ENCODE measurements around the gene SPATA24. TPM values are rescaled to one million over a fixed set of nuclear protein-coding genes. Genes with fewer than 3 reads are reported as not detected.

SPATA24 gene
- total and polyA plus RNA-seq, 12 donors = 4.6 to 124 (median 10.3) TPM

DNA sequence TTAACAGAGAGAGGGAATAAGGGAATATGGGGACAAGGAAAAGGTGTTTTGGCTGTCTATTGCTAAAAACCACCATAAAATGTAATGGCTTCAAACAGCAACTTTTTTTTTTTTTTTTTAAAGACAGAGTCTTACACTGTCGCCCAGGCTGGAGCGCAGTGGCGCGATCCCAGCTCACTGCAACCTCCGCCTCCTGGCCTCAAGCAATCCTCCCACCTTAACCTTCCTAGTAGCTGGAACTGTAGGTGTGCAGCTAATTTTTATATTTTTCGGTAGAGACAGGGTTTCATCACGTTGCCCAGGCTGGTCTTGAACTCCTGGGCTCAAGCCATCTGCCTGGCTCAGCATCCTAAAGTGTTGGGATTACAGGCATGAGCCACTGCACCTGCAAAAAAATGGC, 4.3 kb upstream of the SPATA24 start:
- H3K36me3 ChIP-seq (replicated peaks in 1 of 2) = no peaks in the 10 kb centered on the region
- intact Hi-C loops (cut with DNase I) = no loop called here
- no peak for TF ChIP-seq POLR2A (IDR thresholded peaks at IDR 0.05)
- TF ChIP-seq, protein P1, sequence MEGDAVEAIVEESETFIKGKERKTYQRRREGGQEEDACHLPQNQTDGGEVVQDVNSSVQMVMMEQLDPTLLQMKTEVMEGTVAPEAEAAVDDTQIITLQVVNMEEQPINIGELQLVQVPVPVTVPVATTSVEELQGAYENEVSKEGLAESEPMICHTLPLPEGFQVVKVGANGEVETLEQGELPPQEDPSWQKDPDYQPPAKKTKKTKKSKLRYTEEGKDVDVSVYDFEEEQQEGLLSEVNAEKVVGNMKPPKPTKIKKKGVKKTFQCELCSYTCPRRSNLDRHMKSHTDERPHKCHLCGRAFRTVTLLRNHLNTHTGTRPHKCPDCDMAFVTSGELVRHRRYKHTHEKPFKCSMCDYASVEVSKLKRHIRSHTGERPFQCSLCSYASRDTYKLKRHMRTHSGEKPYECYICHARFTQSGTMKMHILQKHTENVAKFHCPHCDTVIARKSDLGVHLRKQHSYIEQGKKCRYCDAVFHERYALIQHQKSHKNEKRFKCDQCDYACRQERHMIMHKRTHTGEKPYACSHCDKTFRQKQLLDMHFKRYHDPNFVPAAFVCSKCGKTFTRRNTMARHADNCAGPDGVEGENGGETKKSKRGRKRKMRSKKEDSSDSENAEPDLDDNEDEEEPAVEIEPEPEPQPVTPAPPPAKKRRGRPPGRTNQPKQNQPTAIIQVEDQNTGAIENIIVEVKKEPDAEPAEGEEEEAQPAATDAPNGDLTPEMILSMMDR (IDR thresholded peaks at IDR 0.05) = no peak
- H3K4me1 ChIP-seq (replicated peaks in 1 of 2) = peaks cover 4 to 10% of the 10 kb centered on the region in 2 donors
- DNase-seq = peak in 1 of 7 donors; percentile 4
- no peak overlapping the region for H3K4me3 ChIP-seq
- no peaks in the 10 kb centered on the region for H3K27me3 ChIP-seq
- WGBS, 4 donors = 90 to 94% (median 90%) methylated on average over 7 of the region's 7 CpGs
- no peaks in the 10 kb centered on the region for H3K9me3 ChIP-seq (replicated peaks in 1 of 3)
- H3K27ac ChIP-seq = no peak overlapping the region

DNA sequence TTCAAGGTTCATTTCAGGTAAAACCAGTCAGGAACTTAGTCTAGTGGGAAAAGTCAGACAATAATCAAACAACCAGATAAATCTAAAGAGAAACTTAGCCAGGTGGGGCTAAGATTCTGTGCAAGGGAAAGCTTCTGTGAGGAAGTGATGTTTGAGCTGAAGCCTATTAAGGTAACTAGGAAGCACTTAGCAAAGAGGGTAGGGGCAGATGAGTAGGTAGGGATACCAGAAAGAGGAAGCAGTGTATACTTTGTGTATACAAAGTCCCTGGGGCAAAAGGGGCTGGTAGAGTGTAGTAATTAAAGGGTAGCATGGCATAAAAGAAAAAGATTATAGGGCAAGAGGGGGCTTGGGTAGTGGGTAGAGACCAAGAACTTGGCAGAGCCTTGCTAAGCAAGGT, 3.6 kb upstream of the SPATA24 start:
- intact Hi-C loops (cut with DNase I) = no loop called here
- Histone ChIP-seq H3K4me3 (no peak overlapping the region), H3K27me3 (no peaks in the 10 kb centered on the region), H3K4me1 (replicated peaks in 1 of 2) (peaks cover 4 to 14% of the 10 kb centered on the region in 2 donors), H3K27ac (no peak overlapping the region), H3K36me3 (replicated peaks in 1 of 2) (no peaks in the 10 kb centered on the region), H3K9me3 (replicated peaks in 1 of 3) (no peaks in the 10 kb centered on the region)
- TF ChIP-seq POLR2A (IDR thresholded peaks at IDR 0.05) = no peak
- TF ChIP-seq, protein P1 (IDR thresholded peaks at IDR 0.05) = no peak
- DNase-seq = peak in 1 of 7 donors; percentile 2

DNA sequence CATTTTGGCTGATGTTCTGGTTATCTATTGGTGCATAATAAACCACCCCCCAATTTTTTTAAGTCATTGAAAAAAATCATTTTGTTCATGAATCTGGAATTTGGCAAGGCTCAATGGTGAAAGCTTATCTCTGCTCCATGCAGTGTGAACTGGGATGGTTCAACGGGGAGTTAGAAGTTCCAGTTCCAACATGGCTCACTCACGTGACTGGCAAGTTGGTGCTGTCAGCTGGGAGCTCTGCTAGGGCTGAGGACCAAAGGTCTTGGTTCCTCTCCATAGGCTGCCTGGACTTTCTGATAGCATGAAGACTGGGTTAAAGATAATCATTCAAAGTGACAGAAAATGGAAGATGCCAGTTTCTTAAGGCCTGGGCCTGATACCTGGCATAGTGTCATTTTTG, 3.1 kb upstream of the SPATA24 start:
- no peaks in the 10 kb centered on the region for H3K9me3 ChIP-seq (replicated peaks in 1 of 3)

GRCh38 chr5:139404484-139404840, 573 bp upstream of the SPATA24 start:
- peak in 1 of 7 donors; percentile 5 for DNase-seq
- no peak for TF ChIP-seq POLR2A (IDR thresholded peaks at IDR 0.05)
- TF ChIP-seq, protein P1 (IDR thresholded peaks at IDR 0.05) = no peak
- H3K27ac ChIP-seq = peak overlapping the region; percentile 74 to 98 (median 93)
- intact Hi-C loops (cut with DNase I) = no loop called here
- no peaks in the 10 kb centered on the region for H3K9me3 ChIP-seq (replicated peaks in 1 of 3)
- peak overlapping the region in 2 of 4 donors; percentile 33 to 58 for H3K4me3 ChIP-seq
- no peaks in the 10 kb centered on the region for H3K27me3 ChIP-seq
- H3K4me1 ChIP-seq (replicated peaks in 1 of 2) = peaks cover 4 to 14% of the 10 kb centered on the region in 2 donors
- 64 to 68% (median 65%) methylated on average over 5 of the region's 5 CpGs for WGBS, 4 donors
- no peaks in the 10 kb centered on the region for H3K36me3 ChIP-seq (replicated peaks in 1 of 2)

More for the DNA sequence above, 3.1 kb upstream of the SPATA24 start:
- intact Hi-C loops (cut with DNase I) = no loop called here
- H3K4me3 ChIP-seq = no peak overlapping the region
- H3K36me3 ChIP-seq (replicated peaks in 1 of 2) = no peaks in the 10 kb centered on the region
- H3K4me1 ChIP-seq (replicated peaks in 1 of 2) = peaks cover 4 to 14% of the 10 kb centered on the region in 2 donors
- whole genome bisulfite sequencing, 4 donors = 76 to 100% (median 86%) methylated on average over 2 of the region's 2 CpGs
- H3K27ac ChIP-seq = no peak overlapping the region
- peak in 2 of 7 donors; percentile 4 to 10 for DNase-seq
- no peaks in the 10 kb centered on the region for H3K27me3 ChIP-seq
- TF ChIP-seq POLR2A (IDR thresholded peaks at IDR 0.05) = no peak
- TF ChIP-seq, protein P1 (IDR thresholded peaks at IDR 0.05) = no peak
